Body of pancreas (tissue), 4 donors: Measurements from ENCODE around the gene ADCY7.

ENCODE experiments used
- POLR2A ChIP-seq, 3 donors: fragments of 450-650 bp; IDR thresholded peaks; one replicate each; pipeline ENCODE4 v1.6.1; 2016; ENCODE audit warnings: antibody characterized with exemption in 3 of 3, mild to moderate bottlenecking in 2 of 3
- TF ChIP-seq, protein P1 (sequence below), 7 experiments: fragments of 450-650 bp in 4 of 7; fragments of 200-600 bp in 3 of 7; sonication (generic) in 3 of 7; IDR thresholded peaks; one replicate each; pipeline ENCODE4 v1.5.1; 2016 to 2019; ENCODE audit warnings: antibody characterized with exemption in 7 of 7

DNA sequence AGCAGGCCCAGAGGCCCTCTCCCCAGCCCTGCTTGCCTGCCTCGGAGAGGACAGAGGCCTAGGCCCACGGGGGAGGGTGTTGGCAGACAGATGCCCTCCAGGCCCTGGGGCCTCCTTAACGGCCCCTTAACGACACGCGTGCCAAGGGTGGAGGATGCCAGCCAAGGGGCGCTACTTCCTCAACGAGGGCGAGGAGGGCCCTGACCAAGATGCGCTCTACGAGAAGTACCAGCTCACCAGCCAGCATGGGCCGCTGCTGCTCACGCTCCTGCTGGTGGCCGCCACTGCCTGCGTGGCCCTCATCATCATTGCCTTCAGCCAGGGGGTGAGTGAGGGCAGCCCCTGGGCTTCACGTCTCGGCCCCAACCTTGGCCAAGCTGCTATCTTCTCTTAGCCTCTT lies 21.7 kb downstream of the ADCY7 start:
- TF ChIP-seq, protein P1, sequence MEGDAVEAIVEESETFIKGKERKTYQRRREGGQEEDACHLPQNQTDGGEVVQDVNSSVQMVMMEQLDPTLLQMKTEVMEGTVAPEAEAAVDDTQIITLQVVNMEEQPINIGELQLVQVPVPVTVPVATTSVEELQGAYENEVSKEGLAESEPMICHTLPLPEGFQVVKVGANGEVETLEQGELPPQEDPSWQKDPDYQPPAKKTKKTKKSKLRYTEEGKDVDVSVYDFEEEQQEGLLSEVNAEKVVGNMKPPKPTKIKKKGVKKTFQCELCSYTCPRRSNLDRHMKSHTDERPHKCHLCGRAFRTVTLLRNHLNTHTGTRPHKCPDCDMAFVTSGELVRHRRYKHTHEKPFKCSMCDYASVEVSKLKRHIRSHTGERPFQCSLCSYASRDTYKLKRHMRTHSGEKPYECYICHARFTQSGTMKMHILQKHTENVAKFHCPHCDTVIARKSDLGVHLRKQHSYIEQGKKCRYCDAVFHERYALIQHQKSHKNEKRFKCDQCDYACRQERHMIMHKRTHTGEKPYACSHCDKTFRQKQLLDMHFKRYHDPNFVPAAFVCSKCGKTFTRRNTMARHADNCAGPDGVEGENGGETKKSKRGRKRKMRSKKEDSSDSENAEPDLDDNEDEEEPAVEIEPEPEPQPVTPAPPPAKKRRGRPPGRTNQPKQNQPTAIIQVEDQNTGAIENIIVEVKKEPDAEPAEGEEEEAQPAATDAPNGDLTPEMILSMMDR (IDR thresholded peaks at IDR 0.05), result no peak
- no peak for TF ChIP-seq POLR2A (IDR thresholded peaks at IDR 0.05)
